ENCODE results near the gene FICD. TPM values are rescaled to one million over a fixed set of nuclear protein-coding genes. Genes with fewer than 3 reads are reported as not detected.

FICD gene
- total and polyA plus RNA-seq, 9 of the 15 experiments (the other 6 are each of a cell fraction or from before 2014, with no cell fraction given): 0.88 to 4.5 (median 1.9) TPM

- TF ChIP-seq RAD51 (IDR thresholded peaks at IDR 0.05; ENCODE audit: borderline replicate concordance, low read depth) (no peak), ZNF174 (CRISPR knock-in tag; IDR thresholded peaks at IDR 0.05) (no peak), ZNF77 (CRISPR knock-in tag; IDR thresholded peaks at IDR 0.05) (no peak), SAP30 (IDR thresholded peaks at IDR 0.05; ENCODE audit: borderline replicate concordance, insufficient read depth, low read depth, low read length, poor library complexity, severe bottlenecking) (no peak), CREB3L1 (IDR thresholded peaks at IDR 0.05; ENCODE audit: borderline replicate concordance, low read depth) (peak; percentile 91; the same call in 1 of the 2 replicates), MBD2 (IDR thresholded peaks at IDR 0.05; ENCODE audit: borderline replicate concordance, low read depth) (no peak), MAFF (IDR thresholded peaks at IDR 0.05; ENCODE audit: low read length) (no peak), POLR2H (tag; IDR thresholded peaks at IDR 0.05; ENCODE audit: low read depth) (no peak), HLTF (IDR thresholded peaks at IDR 0.05) (no peak), ZNF282 (CRISPR knock-in tag; IDR thresholded peaks at IDR 0.05) (no peak), ZNF143 (CRISPR knock-in tag; IDR thresholded peaks at IDR 0.05) (no peak), ZNF12 (CRISPR knock-in tag; IDR thresholded peaks at IDR 0.05) (no peak), IRF2 (CRISPR knock-in tag; IDR thresholded peaks at IDR 0.05) (no peak), ZNF57 (CRISPR knock-in tag; IDR thresholded peaks at IDR 0.05) (no peak), LARP7 (IDR thresholded peaks at IDR 0.05) (no peak), CREBBP (IDR thresholded peaks at IDR 0.05; ENCODE audit: low read depth, low read length) (no peak), THAP7 (CRISPR knock-in tag; IDR thresholded peaks at IDR 0.05) (no peak), ARHGAP35 (IDR thresholded peaks at IDR 0.05; ENCODE audit: partially characterized antibody) (no peak), USF2 (CRISPR knock-in tag; IDR thresholded peaks at IDR 0.05) (no peak), YY1 (IDR thresholded peaks at IDR 0.05; ENCODE audit: borderline replicate concordance in 1 of 3, control insufficient read depth in 1 of 3, extremely low read depth in 1 of 3, insufficient read depth in 3 of 3, insufficient read length in 1 of 3, insufficient replicate concordance in 2 of 3, low read depth in 1 of 3, low read length in 2 of 3) (peak; percentile 76 to 96 (median 87)), SIN3B (IDR thresholded peaks at IDR 0.05; ENCODE audit: low read depth) (no peak), RUNX1 (IDR thresholded peaks at IDR 0.05; ENCODE audit: low read depth) (no peak), HNRNPL (IDR thresholded peaks at IDR 0.05; ENCODE audit: low read depth, low read length) (no peak), UBTF (IDR thresholded peaks at IDR 0.05; ENCODE audit: borderline replicate concordance in 1 of 2, low read depth in 2 of 2, low read length in 2 of 2) (no peak)
These were observed 37.8 kb upstream of the FICD start (continued) for GRCh38 chr12:108477055-108477880.

Measured in K562 (cell line).